ENCODE measurements around the gene TRIM63. TPM values are rescaled to one million over a fixed set of nuclear protein-coding genes. Genes with fewer than 3 reads are reported as not detected.
A peak's percentile ranks its signal among the peaks of the same experiment; 100 is the strongest.

Gene TRIM63
- total RNA-seq, 1 experiment from 2014 or later: 0.10 TPM

DNA sequence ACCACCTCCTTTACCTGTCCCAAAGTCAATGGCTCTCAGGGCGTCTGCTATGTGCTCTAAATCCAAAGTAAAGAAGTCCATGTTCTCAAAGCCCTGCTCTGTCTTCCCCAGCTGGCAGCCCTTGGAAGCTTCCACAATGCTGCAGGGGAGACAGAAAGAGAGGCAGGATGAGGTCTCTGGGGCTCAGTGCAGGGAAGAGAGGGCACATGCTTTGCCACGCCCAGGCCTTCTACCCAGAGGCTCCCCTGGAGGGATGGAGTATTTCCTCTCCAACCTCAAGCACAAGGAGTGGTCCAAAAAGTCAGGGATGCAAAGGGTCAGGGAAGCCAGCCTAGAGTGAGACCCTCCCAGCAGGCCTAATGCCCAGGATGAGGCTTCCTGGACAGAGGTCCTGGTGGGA lies 10.2 kb downstream of the TRIM63 start:
- DNase-seq (ENCODE audit: low spot score): no peak

DNA sequence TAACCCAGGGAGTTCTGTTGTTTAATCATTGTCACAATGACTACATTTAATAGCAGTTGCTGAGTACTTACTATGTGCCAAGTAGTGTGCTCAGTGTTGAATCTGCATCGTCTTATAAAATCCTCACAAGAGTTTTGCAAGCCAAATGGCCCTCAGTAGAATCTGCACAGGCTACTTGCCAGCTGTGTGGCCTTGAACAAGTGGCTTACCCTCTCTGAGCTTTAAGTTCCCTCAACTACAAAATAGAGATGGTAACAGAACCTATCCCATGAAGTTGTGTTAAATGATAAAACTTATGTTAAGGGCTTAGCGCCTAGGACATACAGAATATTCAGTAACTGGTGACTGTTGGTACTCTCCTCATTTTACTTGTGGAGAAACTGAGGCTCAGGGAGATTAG lies 12.4 kb downstream of the TRIM63 start:
- DNase-seq (ENCODE audit: low spot score): no peak

DNA sequence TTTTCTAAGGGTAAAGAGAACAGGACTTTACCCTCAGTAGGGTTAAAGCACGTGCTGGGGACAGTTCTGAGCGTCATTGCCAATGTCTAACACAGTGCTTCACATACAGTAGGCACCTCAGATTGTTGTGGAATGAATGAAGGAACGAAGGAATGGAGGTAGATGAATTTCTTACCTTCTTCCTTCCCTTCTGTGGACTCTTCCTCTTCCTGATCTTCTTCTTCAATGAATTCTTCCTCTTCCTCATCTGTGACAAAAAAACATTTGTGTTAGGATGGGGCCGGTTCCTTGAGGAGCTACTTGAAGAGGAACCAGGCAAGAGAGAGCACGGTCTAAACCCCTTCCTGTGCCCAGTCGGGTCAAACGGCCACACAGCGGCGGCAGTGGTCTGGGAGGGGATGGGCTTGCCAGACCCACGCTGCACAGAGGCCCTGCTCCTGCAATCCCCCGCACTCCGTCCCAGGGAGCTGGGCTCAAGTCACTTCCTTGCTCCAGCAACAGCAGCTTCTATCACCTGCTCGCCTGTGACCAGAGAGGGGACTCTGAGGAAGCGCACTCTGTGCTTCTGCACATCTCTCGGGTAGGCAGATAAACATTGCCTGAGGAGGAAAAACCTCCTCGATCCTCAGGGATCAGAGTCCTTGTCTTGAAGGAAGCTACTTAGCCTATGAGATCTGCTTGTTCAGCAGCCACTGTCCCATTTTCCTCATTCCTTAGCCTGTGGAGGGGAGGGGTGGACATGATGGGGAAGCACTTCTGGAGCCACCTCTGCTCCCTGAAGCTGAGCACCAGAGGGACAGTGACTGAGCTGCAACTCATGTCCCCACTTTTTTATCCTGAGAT lies 13.5 kb downstream of the TRIM63 start:
- DNase-seq (ENCODE audit: low spot score): no peak

DNA sequence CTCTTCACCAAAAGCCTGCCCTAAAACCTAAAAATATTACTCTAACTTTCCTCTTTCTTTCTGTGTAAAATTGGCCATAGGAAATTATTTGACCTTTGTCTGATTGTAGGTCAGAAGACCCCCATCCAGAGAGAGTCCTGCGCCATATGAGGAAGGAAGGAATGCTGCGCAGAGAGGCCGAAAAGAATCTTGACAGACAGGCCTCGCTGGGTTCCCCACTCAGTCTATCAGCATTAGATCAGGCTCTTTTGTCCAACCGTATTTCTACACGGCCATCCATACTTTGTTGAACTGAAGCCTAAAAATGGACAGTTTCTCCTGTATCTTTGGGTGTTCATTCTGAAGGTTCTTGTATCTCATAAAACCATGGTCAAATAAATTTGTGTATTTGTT lies 17.2 kb downstream of the TRIM63 start:
- DNase-seq (ENCODE audit: low spot score): no peak

DNA sequence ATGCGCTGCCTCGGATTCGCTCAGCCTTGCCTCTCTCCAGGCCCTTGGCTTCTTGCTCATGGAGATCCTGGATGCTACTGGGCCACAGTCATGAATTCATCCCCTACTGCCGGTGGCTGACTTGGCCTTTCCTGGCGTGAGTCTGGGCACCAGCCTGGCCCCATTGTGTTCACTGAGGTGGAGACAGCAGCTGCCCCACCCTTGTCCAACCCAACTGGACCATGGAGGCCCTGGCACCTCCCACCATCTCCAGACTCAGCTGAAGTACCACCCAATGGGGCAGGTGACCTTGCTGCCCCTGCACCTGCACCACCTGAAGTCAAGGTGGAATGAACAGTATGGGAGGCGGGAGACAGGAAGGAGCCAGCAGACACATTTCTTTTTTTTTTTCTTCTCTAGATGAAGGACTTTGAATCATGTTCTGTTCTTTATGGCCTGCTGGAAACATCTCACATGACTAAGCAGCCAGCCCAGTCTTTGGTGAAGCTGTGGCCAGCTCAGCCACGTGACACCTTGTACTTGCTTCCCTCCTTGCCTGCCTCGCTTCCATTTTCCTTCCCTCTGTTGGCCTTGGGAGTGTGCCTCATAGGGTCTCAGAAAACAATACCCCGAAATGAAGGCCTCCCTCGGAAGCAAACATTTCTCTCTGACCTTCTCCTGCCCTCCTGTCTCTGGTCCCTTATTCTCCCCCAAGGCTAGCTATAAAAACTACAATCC lies 17.7 kb downstream of the TRIM63 start:
- peak; percentile 13 for DNase-seq (ENCODE audit: low spot score)

DNA sequence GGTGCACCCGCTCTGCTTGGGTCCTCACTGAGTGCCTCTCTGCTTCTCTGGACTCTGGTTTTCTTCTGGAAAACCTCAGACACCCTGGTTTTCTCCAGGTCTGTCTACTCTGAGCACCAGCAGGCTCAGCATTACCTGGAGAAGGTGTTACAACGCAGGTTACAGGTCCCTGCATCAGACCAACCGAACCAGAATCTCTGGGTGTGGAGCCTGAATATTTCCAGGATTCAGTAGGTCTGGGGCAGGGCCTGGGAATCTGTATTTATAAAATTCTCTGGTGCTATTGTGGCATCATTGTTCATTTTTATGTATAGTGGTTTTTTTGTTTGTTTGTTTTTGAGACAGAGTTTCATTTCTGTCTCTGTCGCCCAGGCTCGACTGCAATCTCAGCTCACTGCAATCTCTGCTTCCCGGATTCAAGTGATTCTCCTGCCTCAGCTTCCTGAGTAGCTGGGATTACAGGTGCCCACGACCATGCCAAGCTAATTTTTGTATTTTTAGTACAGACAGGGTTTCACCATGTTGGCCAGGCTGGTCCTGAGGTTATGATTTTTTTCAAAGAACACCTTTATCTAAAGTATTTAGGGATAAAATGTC lies 20.1 kb downstream of the TRIM63 start:
- no peak for DNase-seq (ENCODE audit: low spot score)

DNA sequence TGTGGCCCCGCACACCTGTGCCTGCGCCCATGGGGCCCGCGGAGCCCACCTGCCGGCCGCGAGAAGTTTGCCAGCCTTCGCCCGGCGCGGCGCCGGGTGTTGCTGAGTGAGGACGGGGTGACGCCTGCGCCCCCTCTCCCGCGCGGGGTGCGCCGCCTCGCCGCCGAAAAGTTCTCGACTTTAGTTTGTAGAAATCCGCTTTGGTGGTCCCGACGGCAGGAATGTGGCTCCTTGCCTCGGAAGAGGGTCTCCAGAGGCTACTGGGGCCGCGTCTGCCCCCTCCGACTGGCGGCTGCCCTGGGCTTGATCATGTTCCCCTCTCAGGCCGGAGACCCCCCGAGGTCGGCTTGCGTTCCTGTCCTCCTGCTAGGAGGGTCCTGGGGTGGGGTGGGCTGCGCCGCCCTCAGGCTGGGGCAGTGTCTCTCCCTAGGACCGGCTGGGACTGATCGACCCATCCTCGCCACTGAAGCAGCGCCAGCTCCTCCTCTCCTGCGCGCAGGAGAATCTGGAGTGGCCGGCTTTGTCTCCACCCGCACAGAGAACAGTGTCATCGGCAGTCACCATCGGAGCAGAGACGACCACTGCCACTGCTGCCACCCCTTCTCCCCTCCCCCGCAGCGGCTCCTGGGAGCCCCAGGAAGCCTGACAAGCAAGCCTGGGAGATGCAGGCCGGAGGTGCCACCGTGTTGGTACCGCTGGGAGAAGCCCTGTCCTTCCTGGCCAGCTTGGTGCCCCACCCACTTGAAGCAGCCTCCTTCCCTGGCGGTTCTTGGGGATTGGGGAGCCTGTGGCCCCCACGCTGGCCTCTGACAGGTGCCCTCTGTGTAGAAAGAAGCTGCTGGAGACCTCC lies 21.0 kb downstream of the TRIM63 start:
- DNase-seq (ENCODE audit: low spot score): no peak

DNA sequence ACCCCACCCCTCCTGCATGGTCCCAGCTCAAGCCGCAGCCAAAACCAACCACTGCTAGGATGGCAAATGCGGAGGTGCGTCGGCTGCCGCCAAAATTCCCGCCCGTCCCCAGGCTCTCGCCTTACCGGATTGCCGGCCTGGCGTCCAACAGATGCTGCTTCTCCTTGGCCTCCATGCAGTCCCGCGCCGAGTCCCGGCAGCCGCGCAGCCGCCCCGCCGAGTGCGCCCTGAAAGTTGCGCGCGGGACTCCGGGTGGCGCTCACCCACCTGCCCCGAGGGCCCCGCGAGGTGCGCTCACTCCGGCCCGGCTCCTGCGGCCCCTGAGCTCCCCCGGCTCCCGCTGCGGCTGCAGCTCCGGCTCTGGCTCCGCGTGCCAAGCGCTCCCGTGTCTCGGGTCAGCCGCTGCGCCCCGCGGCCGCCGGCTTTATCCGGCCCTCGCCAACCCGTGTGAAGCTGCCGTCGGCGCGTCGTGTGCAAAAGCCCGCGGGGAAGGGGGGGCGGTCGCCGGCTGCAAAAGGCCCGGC lies 21.6 kb downstream of the TRIM63 start, which contains the start of gene SLC30A2:
TSS of gene SLC30A2 (minus strand) at position 397 of the 524 bp plus-strand sequence. CDS start at position 175, 222 bp downstream.
- no peak for DNase-seq (ENCODE audit: low spot score)

DNA sequence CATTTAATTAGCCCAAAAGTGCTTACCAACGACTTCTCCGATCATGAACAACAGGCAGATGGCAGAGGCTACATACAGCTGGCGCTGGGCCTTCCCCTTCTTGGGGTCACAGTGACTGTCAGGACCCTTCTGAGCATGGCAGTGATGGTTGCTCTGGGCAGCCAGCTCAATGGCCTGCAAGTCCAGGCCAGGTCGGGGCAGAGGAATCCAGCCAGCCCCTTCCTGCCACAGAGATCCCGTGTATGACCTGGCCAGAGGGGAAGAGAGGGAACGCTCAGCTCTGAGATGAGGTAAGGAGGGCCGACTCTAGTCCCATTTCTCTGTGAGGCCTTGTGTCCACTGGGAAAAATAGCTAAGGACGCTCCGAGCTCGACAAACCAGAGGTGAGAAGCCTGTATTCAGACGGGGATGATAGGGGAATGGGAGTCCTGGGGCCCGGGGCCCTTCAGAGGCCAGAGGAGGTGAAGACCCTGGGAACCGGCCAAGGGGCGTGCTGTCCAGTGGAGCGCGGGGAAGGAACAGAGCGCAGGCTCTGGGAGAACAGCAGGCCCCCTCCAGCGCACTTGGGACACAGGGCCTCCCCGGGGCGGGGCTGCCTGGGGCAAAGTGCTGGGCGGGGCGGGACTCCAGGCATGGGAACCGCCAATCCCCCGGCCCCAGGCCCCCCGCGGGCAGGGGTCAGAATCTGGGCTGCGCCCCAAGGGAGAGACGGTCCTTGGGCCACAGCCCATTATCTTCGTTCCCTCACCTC lies 22.3 kb downstream of the TRIM63 start:
- no peak for DNase-seq (ENCODE audit: low spot score)

DNA sequence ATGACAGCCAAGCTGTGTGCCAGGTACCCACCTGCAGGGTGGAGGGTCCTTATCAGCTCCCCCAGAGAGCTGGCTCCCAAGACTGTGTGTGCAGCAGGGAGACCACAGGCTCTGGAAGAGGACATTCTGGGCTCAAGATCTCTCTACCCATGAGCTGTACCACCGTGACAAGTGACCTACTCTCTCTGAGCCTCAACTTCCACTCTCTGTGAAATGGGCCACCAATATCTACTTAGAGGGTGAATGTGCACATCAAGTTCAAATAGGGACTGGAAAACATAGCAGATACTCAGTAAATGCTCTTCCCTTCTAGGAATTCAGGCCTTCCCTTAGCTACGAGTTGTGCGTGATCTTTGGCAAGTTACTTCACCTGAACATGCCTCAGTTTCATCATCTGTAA lies 23.0 kb downstream of the TRIM63 start:
- DNase-seq (ENCODE audit: low spot score): no peak

DNA sequence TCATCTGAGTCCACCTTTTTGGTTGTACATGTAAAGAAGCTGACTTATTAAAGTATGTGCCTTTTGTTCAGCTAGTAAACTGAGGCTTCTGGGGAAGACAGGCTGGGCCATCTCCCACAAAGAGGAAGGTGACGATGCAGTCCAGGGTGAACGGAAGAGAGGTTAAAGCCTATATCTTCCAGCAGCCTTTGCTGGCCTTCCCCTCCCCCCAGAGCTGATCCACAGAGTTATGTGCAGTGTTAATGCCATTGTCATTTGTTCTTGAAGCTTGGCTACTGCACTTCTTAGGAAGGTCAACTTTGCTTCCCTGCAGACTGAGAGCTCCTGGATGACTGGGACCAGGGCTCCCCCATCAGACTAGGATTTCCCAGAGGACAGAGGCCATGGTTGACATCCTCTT lies 23.7 kb downstream of the TRIM63 start:
- no peak for DNase-seq (ENCODE audit: low spot score)

DNA sequence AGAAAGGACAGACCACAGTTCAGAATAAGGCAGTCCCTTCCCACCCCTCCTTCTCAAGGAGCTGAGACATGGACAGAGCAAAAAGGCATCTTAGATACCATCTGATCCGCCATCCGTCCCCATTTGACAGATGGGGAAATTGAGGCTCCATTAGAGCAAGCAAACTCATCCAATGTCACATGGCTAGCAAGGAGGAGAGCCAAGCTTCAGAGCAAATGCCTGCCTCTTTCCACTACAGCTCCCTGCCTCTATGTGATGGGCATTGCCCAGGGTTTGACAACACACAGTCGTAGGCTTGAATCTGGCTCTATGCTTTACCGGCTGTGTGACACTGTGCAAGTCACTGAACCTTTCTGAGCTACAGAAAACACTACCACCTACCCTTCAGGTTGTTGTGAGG lies 25.5 kb downstream of the TRIM63 start:
- no peak for DNase-seq (ENCODE audit: low spot score)

DNA sequence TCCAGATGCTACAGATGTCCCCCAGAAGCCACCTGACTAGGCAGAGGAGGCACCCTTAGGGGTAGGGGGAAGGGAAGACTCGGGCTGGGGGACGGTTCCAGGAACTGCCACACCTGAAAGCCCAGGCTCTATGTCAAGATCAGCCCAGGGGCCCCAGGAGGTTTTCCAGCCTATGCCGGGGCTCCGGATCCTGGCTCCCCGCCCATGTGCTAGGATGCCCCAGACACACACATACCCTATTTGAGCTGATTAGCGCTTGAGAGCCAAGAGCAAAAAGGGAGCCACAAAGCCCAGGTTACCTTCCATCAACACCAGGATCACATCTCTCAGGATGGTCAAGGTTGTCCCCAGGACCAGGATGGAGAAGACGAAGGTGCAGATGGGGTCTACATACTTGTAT lies 26.0 kb downstream of the TRIM63 start:
- DNase-seq (ENCODE audit: low spot score): no peak

DNA sequence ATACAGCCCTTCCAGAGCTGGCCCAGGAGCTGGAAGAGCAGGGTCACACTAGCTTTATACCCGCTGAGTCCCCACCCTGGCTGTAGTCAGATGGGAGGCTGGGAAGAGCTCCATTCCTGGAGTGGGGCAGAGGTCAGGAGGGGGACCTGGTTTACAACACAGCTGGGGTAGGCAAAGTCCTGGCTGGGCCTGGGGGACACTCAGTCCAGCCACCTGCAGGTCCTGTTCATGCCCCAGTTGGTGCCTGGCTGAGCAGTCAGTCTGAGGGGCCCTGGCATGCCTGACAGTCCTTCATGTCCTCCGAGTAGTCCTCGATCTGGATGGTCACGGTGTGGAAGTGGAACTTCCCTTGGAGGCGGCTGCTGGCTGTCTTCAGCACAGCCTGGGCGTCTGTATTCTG lies 28.5 kb downstream of the TRIM63 start:
- DNase-seq (ENCODE audit: low spot score): no peak

DNA sequence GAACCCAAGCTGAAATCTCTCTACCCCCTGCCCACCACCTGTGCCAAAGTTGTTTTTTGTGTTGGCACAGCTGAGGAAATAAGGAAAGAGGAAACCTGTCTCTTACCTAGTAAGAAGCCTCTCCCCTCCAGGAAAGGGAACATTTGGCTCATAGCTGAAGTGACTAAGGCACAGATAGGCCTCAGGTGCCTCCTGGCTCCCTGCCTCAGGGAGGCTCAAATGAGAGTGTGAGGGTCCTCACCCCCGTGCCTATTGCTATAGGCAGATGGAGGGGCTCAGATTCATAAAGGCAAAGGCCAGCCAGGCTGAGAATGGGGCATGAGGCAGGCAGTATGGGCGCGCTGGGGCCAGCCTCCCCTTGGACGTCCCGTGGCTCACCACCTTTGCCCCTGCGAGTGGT lies 29.0 kb downstream of the TRIM63 start:
- DNase-seq (ENCODE audit: low spot score): no peak

DNA sequence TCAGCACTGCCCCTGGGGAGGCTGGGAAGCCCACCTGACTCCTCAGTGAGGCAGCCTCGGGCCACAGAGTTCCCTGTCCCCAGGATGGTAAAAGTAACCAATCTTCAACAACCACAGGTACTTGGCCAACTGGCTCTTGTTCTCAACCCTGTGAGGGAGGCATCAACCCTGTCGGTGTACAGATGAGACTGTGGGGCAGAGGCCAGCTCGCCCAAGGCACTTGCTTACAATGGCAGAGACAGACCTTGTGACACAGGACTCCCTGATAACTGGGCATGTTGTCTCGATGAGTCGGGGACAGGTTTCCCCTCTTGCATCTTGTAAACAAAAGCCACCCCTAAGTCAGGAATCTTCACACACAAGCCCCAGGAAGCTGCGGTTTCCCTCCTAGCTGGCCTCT lies 29.5 kb downstream of the TRIM63 start:
- no peak for DNase-seq (ENCODE audit: low spot score)

DNA sequence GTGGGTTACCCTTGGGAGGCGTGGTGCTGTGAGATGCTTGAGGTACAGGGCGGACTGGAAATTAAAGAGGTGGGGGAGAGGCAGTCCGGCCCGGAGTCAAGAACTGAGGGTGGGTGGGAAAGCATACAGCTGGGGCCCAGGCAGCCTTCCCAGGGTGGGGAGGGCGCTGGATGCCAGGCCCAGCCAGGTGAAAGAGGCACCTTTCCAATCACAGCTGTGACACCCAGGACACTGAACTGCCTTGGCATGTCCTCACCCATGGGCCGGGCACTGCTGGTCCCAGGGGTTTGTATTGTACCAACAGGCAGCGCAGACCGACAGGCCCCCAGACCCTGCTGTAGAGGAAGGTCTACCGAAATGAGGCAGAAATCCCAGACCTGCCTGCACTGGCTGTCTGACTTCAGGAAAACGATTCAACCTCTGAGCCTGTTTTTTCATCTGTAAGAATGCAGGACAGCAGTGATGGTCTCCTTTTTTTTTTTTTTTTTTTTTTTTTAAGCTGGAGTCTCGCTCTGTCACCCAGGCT lies 30.6 kb downstream of the TRIM63 start:
- DNase-seq (ENCODE audit: low spot score): no peak

DNA sequence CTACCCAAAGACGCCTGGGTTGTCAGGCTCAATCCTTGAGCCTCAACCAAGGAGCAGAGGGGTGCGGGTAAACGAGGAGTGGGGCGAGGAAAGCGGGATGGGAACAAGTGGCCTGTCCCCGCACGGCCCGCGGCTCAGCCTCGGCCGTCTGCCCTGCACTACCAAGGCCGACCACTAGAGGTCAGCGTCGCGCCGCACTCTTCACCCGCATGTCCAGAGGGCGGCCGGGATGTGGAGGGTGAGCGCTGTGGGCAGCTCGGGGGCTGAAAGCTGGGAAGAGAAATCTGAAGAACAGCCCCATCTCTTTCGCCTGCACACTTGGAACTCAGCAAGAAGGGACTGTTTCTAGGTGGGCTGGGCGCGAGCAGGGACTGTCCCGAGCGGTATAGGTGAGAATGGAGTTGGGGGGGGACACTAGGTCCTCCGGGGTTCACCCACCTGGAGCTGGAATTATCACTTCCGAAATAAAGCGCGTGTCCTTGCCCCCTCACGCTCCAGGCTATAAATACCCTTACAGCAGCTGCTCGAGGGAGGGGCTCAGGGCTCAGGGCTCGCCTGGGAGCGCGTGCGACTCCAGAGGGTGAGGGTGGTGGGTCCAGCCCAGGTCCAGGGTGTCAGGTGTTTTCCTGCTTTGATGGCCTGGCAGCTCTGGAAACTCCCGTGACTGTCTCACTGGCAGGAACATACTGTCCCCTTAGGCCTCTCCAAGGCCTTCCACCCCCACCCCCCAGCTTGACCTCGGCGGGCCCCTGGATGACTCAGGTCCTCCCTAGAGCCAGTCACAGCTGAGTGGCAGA lies 31.3 kb downstream of the TRIM63 start:
- peak; percentile 85 for DNase-seq (ENCODE audit: low spot score)

DNA sequence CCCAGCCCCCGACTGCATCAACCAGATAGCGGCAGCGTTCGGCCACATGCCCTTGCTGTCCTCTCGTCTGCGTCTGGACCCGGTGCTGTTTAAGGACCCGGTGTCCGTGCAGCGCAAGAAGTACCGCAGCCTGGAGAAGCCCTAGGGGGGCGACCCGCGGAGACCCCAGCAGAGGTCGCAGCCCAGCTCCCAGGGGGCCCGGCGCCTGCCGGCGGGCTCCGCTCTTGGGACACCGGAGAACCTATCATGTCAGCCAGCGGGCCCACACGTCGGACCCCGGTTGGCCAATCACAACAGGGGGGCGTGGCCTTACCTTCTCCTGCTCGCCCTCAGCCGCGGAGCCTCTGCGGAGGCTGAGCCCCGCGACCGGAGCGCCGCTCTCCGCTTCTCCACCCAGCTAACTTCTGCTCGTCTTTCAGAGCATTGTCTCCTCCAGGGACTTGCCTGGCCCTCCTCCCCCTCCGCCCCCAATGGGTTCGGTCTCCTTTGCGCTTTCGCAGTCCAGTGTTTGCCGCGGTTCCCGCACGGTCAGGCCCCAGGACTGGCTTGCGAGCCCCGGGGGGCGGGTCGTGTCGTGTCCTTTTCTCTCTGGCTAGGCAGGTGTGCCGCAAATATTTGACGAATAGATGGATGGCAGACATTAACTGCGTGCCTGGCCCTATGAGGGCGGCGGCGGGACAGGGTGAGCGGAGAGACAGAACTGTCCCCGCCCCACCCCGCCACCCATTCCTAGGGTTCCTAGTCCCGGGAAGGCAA lies 32.0 kb downstream of the TRIM63 start:
- DNase-seq (ENCODE audit: low spot score): peak; percentile 91
